ENCODE results near the gene ANKRD44. TPM values are rescaled to one million over a fixed set of nuclear protein-coding genes. Genes with fewer than 3 reads are reported as not detected.

ANKRD44 gene
- total and polyA plus RNA-seq, 2 of the 8 experiments (the other 6 are each of a cell fraction or from before 2014, with no cell fraction given): 1.2 to 1.3 TPM

DNA sequence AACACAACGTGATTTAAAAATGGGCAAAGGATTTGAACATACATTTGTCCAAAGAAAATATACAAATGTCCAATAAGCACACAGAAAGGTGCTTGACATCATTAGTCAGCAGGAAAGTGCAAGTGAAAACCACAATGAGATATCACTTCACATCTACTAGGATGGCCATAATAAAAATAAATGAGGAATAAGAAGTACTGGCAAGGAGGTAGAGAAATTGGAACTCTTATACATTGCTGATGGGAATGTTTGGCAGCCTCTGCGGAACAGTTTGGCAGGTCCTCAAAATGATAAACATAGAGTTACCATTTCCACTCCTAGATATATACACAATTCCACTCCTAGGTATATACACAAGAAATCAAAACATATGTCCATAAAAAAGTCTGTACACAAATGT is 333.1 kb downstream of the ANKRD44 start:
- Histone ChIP-seq H3K4me3 (ENCODE audit: extremely low read depth in 1 of 4, insufficient read depth in 2 of 4, low read depth in 3 of 4, low read length in 4 of 4) (no peak overlapping the region), H3K23me2 (ENCODE audit: low read depth, low read length) (no peaks in the 10 kb centered on the region), H4K20me1 (replicated peaks in 1 of 2; ENCODE audit: control insufficient read depth in 1 of 2, insufficient read depth in 2 of 2, low read length in 2 of 2) (no peaks in the 10 kb centered on the region), H4K91ac (replicated peaks; ENCODE audit: insufficient read length, low read length) (no peak overlapping the region), H3K14ac (ENCODE audit: insufficient read length) (no peak overlapping the region), H2AFZ (ENCODE audit: low read length) (no peak overlapping the region), H3K4me1 (replicated peaks in 1 of 4; ENCODE audit: control insufficient read depth in 3 of 4, insufficient read depth in 4 of 4, low read length in 3 of 4) (no peaks in the 10 kb centered on the region; a peak in 1 of 7 replicates), H3K23ac (ENCODE audit: insufficient read length) (no peak overlapping the region), H3K27ac (ENCODE audit: low read depth, low read length) (no peak overlapping the region), H3K9ac (replicated peaks in 1 of 4; ENCODE audit: extremely low read depth in 1 of 4, low read depth in 3 of 4, low read length in 3 of 4) (no peak overlapping the region), H3K79me1 (ENCODE audit: low read depth, low read length) (no peaks in the 10 kb centered on the region), H4K5ac (ENCODE audit: insufficient read length, low read depth, low read length) (no peak overlapping the region), H3K56ac (replicated peaks; ENCODE audit: insufficient read length, low read depth, low read length) (no peak overlapping the region), H3K4me2 (ENCODE audit: insufficient read depth in 1 of 2, low read depth in 2 of 2, low read length in 2 of 2) (no peak overlapping the region), H3K4ac (replicated peaks; ENCODE audit: insufficient read length, low read depth, low read length) (no peak overlapping the region), H3K36me3 (ENCODE audit: control insufficient read depth in 2 of 4, insufficient read depth in 4 of 4, low read length in 3 of 4) (no peaks in the 10 kb centered on the region), H2AK5ac (ENCODE audit: low read depth, low read length) (no peak overlapping the region), H2BK12ac (ENCODE audit: low read depth, low read length) (no peak overlapping the region), H3K79me2 (ENCODE audit: control insufficient read depth in 1 of 2, insufficient read depth in 2 of 2, low read length in 2 of 2) (no peaks in the 10 kb centered on the region), H2BK5ac (ENCODE audit: low read depth, low read length) (no peak overlapping the region), H2BK15ac (ENCODE audit: low read length) (no peak overlapping the region), H3K27me3 (replicated peaks in 1 of 4; ENCODE audit: control insufficient read depth in 3 of 4, extremely low read depth in 1 of 4, insufficient read depth in 3 of 4, low read length in 3 of 4) (no peaks in the 10 kb centered on the region), H2BK120ac (replicated peaks; ENCODE audit: low read depth, low read length) (no peak overlapping the region), H2BK20ac (ENCODE audit: low read length) (no peak overlapping the region), H3K9me3 (ENCODE audit: insufficient read depth in 2 of 2, low read depth in 1 of 2, low read length in 1 of 2) (no peaks in the 10 kb centered on the region), H3K18ac (ENCODE audit: extremely low read depth, low read length) (no peak overlapping the region), H4K8ac (ENCODE audit: extremely low read depth, insufficient read depth, low read length) (no peak overlapping the region)
- FAIRE-seq: no peak
- CTCF ChIA-PET (ENCODE audit: partially characterized antibody): no interaction called here
- 95% methylated on average over 2 of the region's 2 CpGs; no CpG with 5 or more reads in 1 of the 2 experiments for whole genome bisulfite sequencing, 2 experiments (ENCODE audit: extremely low coverage in 1 of 2, insufficient coverage in 1 of 2, insufficient read length in 1 of 2, insufficient replicate concordance in 2 of 2, low coverage in 1 of 2, low lambda C conversion rate in 2 of 2, missing lambda C conversion rate in 1 of 2)
- no peak for DNase-seq (ENCODE audit: low read depth in 1 of 2, low spot score in 2 of 2)
- POLR2A ChIA-PET (ENCODE audit: partially characterized antibody): no interaction called here
- TF ChIP-seq CEBPB (IDR thresholded peaks at IDR 0.05; ENCODE audit: low read depth, low read length) (no peak), CHD2 (IDR thresholded peaks at IDR 0.05; ENCODE audit: low read length) (no peak), YY1 (IDR thresholded peaks at IDR 0.05; ENCODE audit: low read depth, low read length) (no peak), CTBP2 (IDR thresholded peaks at IDR 0.05; ENCODE audit: borderline replicate concordance, insufficient read depth, insufficient read length, low read length) (no peak), NANOG (IDR thresholded peaks at IDR 0.05; ENCODE audit: insufficient read depth, low read depth, low read length, poor library complexity, severe bottlenecking) (no peak), CBX8 (IDR thresholded peaks at IDR 0.05; ENCODE audit: borderline replicate concordance, low read depth, low read length) (no peak), ASH2L (IDR thresholded peaks at IDR 0.05; ENCODE audit: low read length) (no peak), RFX5 (IDR thresholded peaks at IDR 0.05; ENCODE audit: borderline replicate concordance, low read depth, low read length) (no peak)
- TF ChIP-seq, protein P1, sequence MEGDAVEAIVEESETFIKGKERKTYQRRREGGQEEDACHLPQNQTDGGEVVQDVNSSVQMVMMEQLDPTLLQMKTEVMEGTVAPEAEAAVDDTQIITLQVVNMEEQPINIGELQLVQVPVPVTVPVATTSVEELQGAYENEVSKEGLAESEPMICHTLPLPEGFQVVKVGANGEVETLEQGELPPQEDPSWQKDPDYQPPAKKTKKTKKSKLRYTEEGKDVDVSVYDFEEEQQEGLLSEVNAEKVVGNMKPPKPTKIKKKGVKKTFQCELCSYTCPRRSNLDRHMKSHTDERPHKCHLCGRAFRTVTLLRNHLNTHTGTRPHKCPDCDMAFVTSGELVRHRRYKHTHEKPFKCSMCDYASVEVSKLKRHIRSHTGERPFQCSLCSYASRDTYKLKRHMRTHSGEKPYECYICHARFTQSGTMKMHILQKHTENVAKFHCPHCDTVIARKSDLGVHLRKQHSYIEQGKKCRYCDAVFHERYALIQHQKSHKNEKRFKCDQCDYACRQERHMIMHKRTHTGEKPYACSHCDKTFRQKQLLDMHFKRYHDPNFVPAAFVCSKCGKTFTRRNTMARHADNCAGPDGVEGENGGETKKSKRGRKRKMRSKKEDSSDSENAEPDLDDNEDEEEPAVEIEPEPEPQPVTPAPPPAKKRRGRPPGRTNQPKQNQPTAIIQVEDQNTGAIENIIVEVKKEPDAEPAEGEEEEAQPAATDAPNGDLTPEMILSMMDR (IDR thresholded peaks at IDR 0.05; ENCODE audit: control extremely low read depth in 1 of 3, insufficient read depth in 1 of 3, low read depth in 1 of 3, low read length in 3 of 3): no peak

Data from H1 (cell line).